Stomach (tissue), 4 donors: ENCODE results near the gene MAST4.

ENCODE experiments used
- EP300 ChIP-seq: sonication (generic); formaldehyde crosslinking; IDR thresholded peaks from one replicate; pipeline ENCODE4 v1.6.1; 2017; ENCODE audit warnings: antibody characterized with exemption
- POLR2A ChIP-seq, 4 donors: fragments of 450-650 bp; IDR thresholded peaks; one replicate each; pipeline ENCODE4 v1.6.1; 2016; ENCODE audit warnings: antibody characterized with exemption in 4 of 4, control low read depth in 2 of 4, mild to moderate bottlenecking in 1 of 4, moderate library complexity in 1 of 4
- POLR2AphosphoS5 ChIP-seq, 3 donors: sonication (generic); formaldehyde crosslinking; IDR thresholded peaks; one replicate each; pipeline ENCODE4 v1.6.1; 2016; ENCODE audit warnings: antibody characterized with exemption in 3 of 3
- TF ChIP-seq, protein P1 (sequence below), 7 experiments: fragments of 450-650 bp in 4 of 7; fragments of 200-600 bp in 3 of 7; sonication (generic) in 3 of 7; IDR thresholded peaks; one replicate each; pipeline ENCODE4 v1.5.1; 2016 to 2019; ENCODE audit warnings: antibody characterized with exemption in 7 of 7, control low read depth in 2 of 7, mild to moderate bottlenecking in 1 of 7

DNA sequence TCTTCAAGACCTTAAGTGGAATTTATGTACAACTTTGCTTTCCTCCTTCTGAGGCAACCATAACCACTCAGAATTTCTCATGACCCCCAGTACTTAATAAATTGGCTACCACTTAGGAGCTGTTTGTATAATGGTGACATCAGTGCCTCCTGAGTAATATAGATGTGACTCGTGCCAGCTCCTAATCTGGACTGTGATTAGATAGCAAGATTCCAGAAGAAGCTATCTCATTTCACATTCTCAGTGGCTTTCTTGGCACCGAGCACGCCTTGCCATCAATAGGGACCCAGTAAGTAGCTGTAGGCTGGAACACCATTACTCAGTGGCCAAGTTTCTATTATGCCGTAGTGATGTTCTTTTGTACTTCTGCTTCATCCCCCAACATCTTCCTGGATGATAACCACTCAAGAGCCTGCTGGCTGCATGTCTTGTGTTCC lies 371.7 kb downstream of the MAST4 start:
- TF ChIP-seq, protein P1, sequence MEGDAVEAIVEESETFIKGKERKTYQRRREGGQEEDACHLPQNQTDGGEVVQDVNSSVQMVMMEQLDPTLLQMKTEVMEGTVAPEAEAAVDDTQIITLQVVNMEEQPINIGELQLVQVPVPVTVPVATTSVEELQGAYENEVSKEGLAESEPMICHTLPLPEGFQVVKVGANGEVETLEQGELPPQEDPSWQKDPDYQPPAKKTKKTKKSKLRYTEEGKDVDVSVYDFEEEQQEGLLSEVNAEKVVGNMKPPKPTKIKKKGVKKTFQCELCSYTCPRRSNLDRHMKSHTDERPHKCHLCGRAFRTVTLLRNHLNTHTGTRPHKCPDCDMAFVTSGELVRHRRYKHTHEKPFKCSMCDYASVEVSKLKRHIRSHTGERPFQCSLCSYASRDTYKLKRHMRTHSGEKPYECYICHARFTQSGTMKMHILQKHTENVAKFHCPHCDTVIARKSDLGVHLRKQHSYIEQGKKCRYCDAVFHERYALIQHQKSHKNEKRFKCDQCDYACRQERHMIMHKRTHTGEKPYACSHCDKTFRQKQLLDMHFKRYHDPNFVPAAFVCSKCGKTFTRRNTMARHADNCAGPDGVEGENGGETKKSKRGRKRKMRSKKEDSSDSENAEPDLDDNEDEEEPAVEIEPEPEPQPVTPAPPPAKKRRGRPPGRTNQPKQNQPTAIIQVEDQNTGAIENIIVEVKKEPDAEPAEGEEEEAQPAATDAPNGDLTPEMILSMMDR (IDR thresholded peaks at IDR 0.05), result no peak
- TF ChIP-seq POLR2AphosphoS5 (IDR thresholded peaks at IDR 0.05), result peak in 2 of 3 donors; percentile 47 to 75
- no peak for TF ChIP-seq EP300
- no peak for TF ChIP-seq POLR2A (IDR thresholded peaks at IDR 0.05)
